MCF 10A (cell line): ENCODE measurements around the gene C19orf53. TPM values are rescaled to one million over a fixed set of nuclear protein-coding genes. Genes with fewer than 3 reads are reported as not detected.

Source experiments
- BruUV-seq: library from RNA; stranded (reverse); fragments of 400-500 nt; replicated peaks from 2 replicates; lab custom pipeline; 2021; lab: Mats Ljungman, UMichigan
- CTCF ChIA-PET: fragments of 300-600 bp; sonication (Branson Sonifier 250); formaldehyde crosslinking; extraction: SDS; loops from one replicate; lab custom pipeline; 2021; ENCODE audit warnings: antibody characterized with exemption, inconsistent platforms; lab: Yijun Ruan, JAX
- POLR2A ChIA-PET: fragments of 300-600, 350-650 bp; sonication (Branson Sonifier 250); formaldehyde crosslinking; extraction: SDS; loops from one replicate; lab custom pipeline; 2020; ENCODE audit warnings: antibody characterized with exemption, inconsistent platforms; lab: Yijun Ruan, JAX
- DNase-seq: peaks from one replicate; pipeline ENCODE4 v3.0.0-alpha.2; 2018; ENCODE audit not compliant: unreplicated experiment
- H3K27ac Mint-ChIP-seq: one replicate; pipeline ENCODE4 v1.8.0; 2022; ENCODE audit warnings: mild to moderate bottlenecking, low read depth, mixed read lengths; ENCODE audit not compliant: unreplicated experiment
- H3K27me3 Mint-ChIP-seq: one replicate; pipeline ENCODE4 v1.8.0; 2022; ENCODE audit warnings: mixed read lengths; ENCODE audit not compliant: insufficient read depth, unreplicated experiment
- H3K36me3 Mint-ChIP-seq: one replicate; pipeline ENCODE4 v1.8.0; 2022; ENCODE audit warnings: mild to moderate bottlenecking, moderate library complexity, mixed read lengths; ENCODE audit not compliant: insufficient read depth, unreplicated experiment
- H3K4me1 Mint-ChIP-seq: one replicate; pipeline ENCODE4 v1.8.0; 2022; ENCODE audit warnings: mixed read lengths; ENCODE audit not compliant: insufficient read depth, unreplicated experiment
- H3K4me3 Mint-ChIP-seq: one replicate; pipeline ENCODE4 v1.8.0; 2022; ENCODE audit warnings: mild to moderate bottlenecking, moderate library complexity, mixed read lengths; ENCODE audit not compliant: unreplicated experiment
- H3K9me3 Mint-ChIP-seq: one replicate; pipeline ENCODE4 v1.8.0; 2022; ENCODE audit warnings: mixed read lengths; ENCODE audit not compliant: unreplicated experiment
- CTCF ChIP-seq: fragments of 200-600 bp; IDR thresholded peaks from one replicate; pipeline ENCODE4 v1.8.0; 2022; ENCODE audit warnings: antibody characterized with exemption, mild to moderate bottlenecking; ENCODE audit not compliant: unreplicated experiment
- intact Hi-C: fragments of 100-400 bp; cut with micrococcal nuclease; formaldehyde crosslinking; loops from 2 replicates; pipeline ENCODE4 v1.14.1; 2022
- total RNA-seq: library from RNA; stranded (reverse); gene quantifications from 2 replicates; pipeline ENCODE4 v1.2.3, GENCODE V29; 2022

The C19orf53 gene
- total RNA-seq, 1 experiment from 2014 or later = 101 TPM

DNA sequence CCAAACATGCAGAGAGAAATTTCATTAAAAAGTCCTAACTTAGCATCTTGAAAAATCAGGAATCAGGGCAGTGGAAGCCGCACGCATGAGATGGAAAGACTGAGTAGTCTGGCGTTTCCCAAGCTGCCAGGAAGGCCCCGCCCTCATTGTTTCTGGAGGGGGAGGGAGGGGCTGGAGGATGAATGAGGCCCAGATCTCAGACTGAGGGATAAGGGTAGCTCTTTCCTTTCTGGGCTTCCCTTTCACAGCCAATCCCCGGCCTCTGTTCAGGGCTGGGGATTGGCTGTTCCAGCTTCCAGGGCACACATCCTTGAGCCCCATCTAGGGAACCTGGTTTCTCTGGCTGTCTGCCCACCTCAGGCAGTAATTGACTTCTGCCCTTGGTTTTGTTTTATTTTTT, 7.3 kb downstream of the C19orf53 start:
- H3K4me3 Mint-ChIP-seq = no peak overlapping the region
- H3K27ac Mint-ChIP-seq = no peak overlapping the region
- H3K4me1 Mint-ChIP-seq = peaks cover 17% of the 10 kb centered on the region
- intact Hi-C loops = no loop called here
- peaks cover 21% of the 10 kb centered on the region for H3K36me3 Mint-ChIP-seq
- no peaks in the 10 kb centered on the region for H3K27me3 Mint-ChIP-seq
- H3K9me3 Mint-ChIP-seq = no peaks in the 10 kb centered on the region
- no TSS peak for BruUV-seq
- DNase-seq = peak; percentile 76
- no peak for TF ChIP-seq CTCF
- POLR2A ChIA-PET = interaction anchor here (1.0 to 3.4 kb wide), 4 partner anchors 7 to 81 kb away, joined by 3 to 17 read pairs (median 5); partner anchors contain the start of genes C19orf53 and ZSWIM4
- CTCF ChIA-PET = interaction anchor here (0.6 to 8.3 kb wide), 3 partner anchors 81 to 447 kb away, joined by 3 to 107 read pairs (median 3); no protein-coding TSS in a partner anchor

- intact Hi-C loops = no loop called here
- ChIA-PET CTCF (interaction anchor here (0.8 to 8.3 kb wide), 2 partner anchors 37 to 80 kb away, joined by 5 to 107 read pairs; no protein-coding TSS in a partner anchor), POLR2A (interaction anchor here (0.7 to 3.4 kb wide), 4 partner anchors 8 to 80 kb away, joined by 4 to 17 read pairs (median 6); partner anchors contain the start of genes C19orf53 and ZSWIM4)
- no peak overlapping the region for H3K4me3 Mint-ChIP-seq
- peaks cover 18% of the 10 kb centered on the region for H3K36me3 Mint-ChIP-seq
- no peak for DNase-seq
- no peaks in the 10 kb centered on the region for H3K9me3 Mint-ChIP-seq
- peaks cover 14% of the 10 kb centered on the region for H3K4me1 Mint-ChIP-seq
- BruUV-seq = no TSS peak
- H3K27ac Mint-ChIP-seq = no peak overlapping the region
- no peak for TF ChIP-seq CTCF
- no peaks in the 10 kb centered on the region for H3K27me3 Mint-ChIP-seq
Observed at GRCh38 chr19:13782537-13782936, 8.3 kb downstream of the C19orf53 start.

DNA sequence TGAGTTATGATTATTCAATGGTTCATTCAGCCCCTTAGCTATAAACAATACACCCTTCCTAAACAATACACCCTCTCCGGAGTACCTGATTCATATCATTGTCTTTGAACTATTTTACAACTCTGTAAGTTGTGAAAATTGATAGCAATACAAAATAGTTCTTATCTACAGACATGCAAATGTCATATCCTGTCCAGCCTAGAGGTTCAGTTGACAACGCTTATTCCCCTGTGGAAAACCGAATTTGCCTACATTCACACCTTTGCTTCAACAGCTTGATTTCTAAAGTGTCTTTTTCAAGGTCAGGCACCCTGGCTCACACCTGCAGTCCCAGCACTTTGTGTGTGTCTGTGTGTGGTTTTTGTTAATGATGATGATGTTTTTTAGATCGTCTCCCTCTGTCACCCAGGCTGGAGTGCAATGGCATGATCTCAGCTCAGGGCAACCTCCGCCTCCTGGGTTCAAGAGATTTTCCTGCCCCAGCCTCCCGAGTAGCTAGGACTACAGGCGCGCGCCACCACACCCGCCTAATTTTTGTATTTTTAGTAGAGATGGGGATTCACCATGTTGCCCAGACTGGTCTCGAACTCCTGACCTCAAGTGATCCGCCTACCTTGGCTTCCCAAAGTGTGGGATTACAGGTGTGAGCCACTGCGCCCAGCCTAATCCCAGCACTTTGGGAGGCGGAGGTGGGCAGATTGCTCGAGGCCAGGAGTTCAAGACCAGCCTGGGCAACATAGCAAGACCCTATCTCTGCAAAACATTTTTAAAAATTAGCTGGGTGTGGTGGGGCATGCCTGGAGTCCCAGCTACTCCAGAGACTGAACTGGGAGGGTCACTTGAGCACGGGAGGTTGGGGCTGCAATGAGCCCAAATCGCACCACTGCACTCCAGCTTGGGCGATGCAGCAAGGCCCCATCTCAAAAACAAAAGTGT, 9.6 kb downstream of the C19orf53 start:
- H3K36me3 Mint-ChIP-seq = peaks cover 9% of the 10 kb centered on the region
- POLR2A ChIA-PET = interaction anchor here (0.7 to 3.4 kb wide), 8 partner anchors 10 to 79 kb away, joined by 3 to 17 read pairs (median 6); partner anchors contain the start of genes C19orf53 and ZSWIM4

More for the DNA sequence above, 9.6 kb downstream of the C19orf53 start:
- CTCF ChIA-PET = interaction anchor here (0.6 to 8.3 kb wide), 11 partner anchors 9 to 251 kb away, joined by 3 to 107 read pairs (median 3); partner anchors contain the start of gene C19orf53
- DNase-seq = no peak
- Mint-ChIP-seq H3K4me1 (peaks cover 14% of the 10 kb centered on the region), H3K27me3 (no peaks in the 10 kb centered on the region), H3K27ac (no peak overlapping the region), H3K9me3 (no peaks in the 10 kb centered on the region), H3K4me3 (no peak overlapping the region)
- intact Hi-C loops = no loop called here
- TF ChIP-seq CTCF = no peak
- no TSS peak for BruUV-seq
